GM04503 (cell line): Measurements from ENCODE around the gene SHMT2.
"Not testable (repeated sequence)": the region's sequence is repeated elsewhere in the genome, so short reads cannot be mapped to it uniquely, and the experiment has no call there.

Source experiments
- DNase-seq: peaks from one replicate; pipeline ENCODE4 v3.0.0-alpha.2; 2012; ENCODE audit warnings: low read depth

The SHMT2 gene

GRCh38 chr12:57266681-57267080 lies 37.2 kb downstream of the SHMT2 start:
- no peak for DNase-seq

GRCh38 chr12:57268264-57268663 lies 38.8 kb downstream of the SHMT2 start:
- no peak for DNase-seq

GRCh38 chr12:57270966-57271470 lies 41.5 kb downstream of the SHMT2 start:
- no peak for DNase-seq

DNA sequence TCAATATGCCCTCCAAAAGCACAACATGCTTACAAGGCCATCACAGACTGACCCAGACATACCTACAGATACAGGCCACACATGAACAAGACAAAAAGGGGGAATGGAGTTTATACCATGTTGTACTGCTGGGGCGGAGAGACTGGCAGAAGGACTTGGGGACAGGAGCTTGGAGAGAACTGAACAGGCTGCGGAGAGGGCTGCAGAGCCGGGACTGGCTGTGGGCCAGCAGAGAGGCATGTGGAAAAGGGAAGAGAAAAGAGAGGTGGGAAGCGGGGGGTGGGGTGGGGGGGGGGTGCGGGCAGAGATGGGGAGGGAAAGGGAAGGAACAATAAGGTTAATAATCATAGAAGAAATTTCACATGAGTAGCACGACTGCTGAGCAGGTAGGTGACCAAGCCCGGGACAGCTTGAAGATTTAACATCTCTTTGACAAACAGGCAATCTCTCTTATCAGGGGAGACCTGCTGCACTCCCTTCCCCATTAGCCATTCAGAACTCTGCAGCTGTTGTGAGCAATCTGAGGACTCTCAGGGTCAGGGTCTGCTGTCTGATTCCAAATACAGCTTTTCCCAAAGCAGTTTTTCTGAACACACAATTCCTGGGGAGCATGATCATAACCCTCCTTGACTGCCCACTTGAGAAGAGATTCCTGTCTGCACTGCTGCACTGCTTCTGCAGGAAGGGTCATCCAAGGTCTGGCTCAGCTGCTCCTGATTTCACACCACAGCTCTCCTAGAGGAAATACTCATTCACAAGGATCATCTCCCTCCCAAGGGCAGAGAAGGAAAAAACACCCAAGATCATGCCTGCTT lies 43.0 kb downstream of the SHMT2 start:
- DNase-seq, result peak; percentile 18

- DNase-seq, result no peak
These were observed 44.0 kb downstream of the SHMT2 start for GRCh38 chr12:57273516-57273915.

- DNase-seq, result not testable (repeated sequence)
These were observed 46.7 kb downstream of the SHMT2 start for GRCh38 chr12:57276233-57276632.

DNA sequence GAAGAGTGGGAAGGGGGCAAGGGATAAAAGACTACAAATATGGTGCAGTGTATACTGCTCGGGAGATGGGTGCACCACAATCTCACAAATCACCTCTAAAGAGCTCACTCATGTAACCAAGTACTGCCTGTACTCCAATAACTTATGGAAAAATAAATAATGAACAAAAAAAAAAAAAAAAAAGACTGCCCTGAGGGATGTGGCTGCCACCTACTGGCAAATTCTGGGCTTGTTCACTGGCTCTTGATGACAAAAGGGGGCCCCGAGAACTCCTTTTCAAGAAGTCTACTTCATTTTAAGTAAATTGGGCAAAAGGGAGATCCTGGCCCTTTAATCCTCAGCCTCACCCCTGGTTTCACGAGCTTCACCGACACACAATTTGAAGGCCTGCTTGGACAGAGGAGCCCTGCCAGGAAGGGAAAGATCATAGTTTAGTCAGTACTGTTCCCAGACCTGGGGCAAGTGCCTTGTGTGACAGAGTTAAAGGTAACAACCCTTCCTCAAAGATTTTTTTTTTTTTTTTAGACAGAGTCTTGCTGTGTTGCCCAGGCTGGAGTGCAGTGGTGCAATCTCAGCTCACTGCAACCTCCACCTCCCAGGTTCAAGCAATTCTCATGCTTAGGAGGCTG lies 47.5 kb downstream of the SHMT2 start:
- DNase-seq, result no peak

DNA sequence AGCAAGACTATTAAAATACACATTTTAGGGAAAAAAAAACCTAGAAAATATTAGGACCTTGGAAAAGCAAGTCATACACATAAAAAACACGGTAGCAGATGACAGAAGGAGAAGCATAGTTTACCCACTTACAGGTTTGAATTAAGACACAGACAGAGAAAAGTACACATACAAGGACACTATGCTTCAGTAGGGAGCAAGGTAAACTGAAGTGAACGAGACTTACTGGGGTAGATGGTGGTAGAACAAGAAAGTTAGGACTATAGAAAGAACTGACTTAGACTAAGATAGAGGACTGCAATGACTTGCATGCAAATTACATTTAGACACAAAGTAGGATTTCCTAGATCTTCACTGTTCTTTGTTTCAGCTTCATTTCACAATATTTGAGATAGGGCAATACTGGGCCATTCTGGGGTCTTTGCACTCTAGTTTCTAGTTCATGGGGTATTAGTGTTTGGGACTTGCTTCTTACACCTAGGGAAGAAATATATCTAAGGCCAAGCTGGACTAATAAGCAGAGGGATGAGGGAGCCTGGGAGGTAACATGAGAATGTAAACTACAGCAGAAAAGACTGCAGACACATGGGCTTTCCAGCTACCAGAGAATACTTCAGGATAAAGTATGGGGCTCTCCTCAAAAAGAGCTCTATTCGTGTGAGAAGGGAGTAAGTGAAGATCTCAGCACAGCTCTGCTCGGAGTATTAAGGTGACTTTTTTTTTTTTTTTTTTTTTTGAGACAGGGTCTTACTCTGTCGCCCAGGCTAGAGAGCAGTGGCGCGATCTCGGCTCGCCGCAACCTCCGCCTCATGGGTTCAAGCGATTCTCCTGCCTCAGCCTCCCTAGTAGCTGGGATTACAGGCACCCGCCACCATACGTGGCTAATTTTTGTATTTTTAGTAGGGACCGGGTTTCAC lies 49.2 kb downstream of the SHMT2 start:
- DNase-seq, result no peak

- DNase-seq, result peak; percentile 68
These were observed 50.9 kb downstream of the SHMT2 start for GRCh38 chr12:57280211-57281062.

DNA sequence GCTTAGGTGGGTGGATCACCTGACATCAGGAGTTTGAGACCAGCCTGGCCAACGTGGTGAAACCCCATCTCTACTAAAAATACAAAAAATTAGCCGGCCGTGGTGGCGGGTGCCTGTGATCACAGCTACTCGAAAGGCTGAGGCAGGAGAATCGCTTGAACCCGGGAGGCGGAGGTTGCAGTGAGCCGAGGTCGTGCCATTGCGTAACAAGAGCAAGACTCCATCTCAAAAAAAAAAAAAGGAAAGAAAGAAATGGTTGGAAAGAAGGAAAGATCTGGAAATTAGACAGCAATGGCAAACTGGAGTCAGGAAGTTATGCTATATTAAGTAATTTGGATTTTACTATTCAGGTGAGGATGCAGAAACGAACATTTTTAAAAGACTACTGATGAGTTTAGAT lies 52.6 kb downstream of the SHMT2 start:
- DNase-seq, result not testable (repeated sequence)
